ENCODE measurements around the gene SLIT3. TPM values are rescaled to one million over a fixed set of nuclear protein-coding genes. Genes with fewer than 3 reads are reported as not detected.
A peak's percentile ranks its signal among the peaks of the same experiment; 100 is the strongest.

Gene SLIT3
- total and polyA plus RNA-seq, 2 donors from 2014 or later, result 14.5 to 54.1 TPM

- no peaks in the 10 kb centered on the region for H3K36me3 ChIP-seq (ENCODE audit: control insufficient read depth in 2 of 3, insufficient read depth in 3 of 3, low read length in 3 of 3)
- H3K9ac ChIP-seq (ENCODE audit: low read length in 3 of 3), result no peak overlapping the region
- H3K27me3 ChIP-seq (ENCODE audit: control insufficient read depth, insufficient read depth, low read length), result no peaks in the 10 kb centered on the region
- TF ChIP-seq CTCF (IDR thresholded peaks at IDR 0.05; ENCODE audit: borderline replicate concordance, extremely low read depth, insufficient read depth), result no peak
- H3K9me3 ChIP-seq (ENCODE audit: control insufficient read depth in 2 of 3, insufficient read depth in 1 of 3, low read length in 3 of 3), result peaks cover 0 to 1% (median 0%) of the 10 kb centered on the region in 3 donors
- no peak overlapping the region for H3K4me3 ChIP-seq (ENCODE audit: low read length in 3 of 3)
- no peak for DNase-seq
- no peaks in the 10 kb centered on the region for H3K4me1 ChIP-seq (ENCODE audit: control insufficient read depth in 2 of 3, insufficient read depth in 2 of 3, low read depth in 1 of 3, low read length in 3 of 3)
- no peak for FAIRE-seq
- intact Hi-C loops (cut with DNase I), result no loop called here
- H3K27ac ChIP-seq (ENCODE audit: low read depth in 2 of 2, low read length in 2 of 2), result no peak overlapping the region
Measured at GRCh38 chr5:169242175-169242848, 58.6 kb downstream of the SLIT3 start.

- intact Hi-C loops (cut with DNase I), result no loop called here
- Histone ChIP-seq H3K9me3 (ENCODE audit: control insufficient read depth in 2 of 3, insufficient read depth in 1 of 3, low read length in 3 of 3) (no peaks in the 10 kb centered on the region), H3K9ac (ENCODE audit: low read length in 3 of 3) (no peak overlapping the region), H3K36me3 (ENCODE audit: control insufficient read depth in 2 of 3, insufficient read depth in 3 of 3, low read length in 3 of 3) (no peaks in the 10 kb centered on the region), H3K27me3 (ENCODE audit: control insufficient read depth, insufficient read depth, low read length) (no peaks in the 10 kb centered on the region), H3K4me3 (ENCODE audit: low read length in 3 of 3) (peak overlapping the region in 1 of 3 donors; percentile 10), H3K4me1 (ENCODE audit: control insufficient read depth in 2 of 3, insufficient read depth in 2 of 3, low read depth in 1 of 3, low read length in 3 of 3) (no peaks in the 10 kb centered on the region), H3K27ac (ENCODE audit: low read depth in 2 of 2, low read length in 2 of 2) (no peak overlapping the region)
- FAIRE-seq (no peak), DNase-seq (no peak)
- no peak for TF ChIP-seq CTCF (IDR thresholded peaks at IDR 0.05; ENCODE audit: borderline replicate concordance, extremely low read depth, insufficient read depth)
Measured at GRCh38 chr5:169229342-169229892, 71.5 kb downstream of the SLIT3 start.

GRCh38 chr5:169226895-169227294 lies 74.0 kb downstream of the SLIT3 start:
- Histone ChIP-seq H3K9ac (ENCODE audit: low read length in 3 of 3) (no peak overlapping the region), H3K4me3 (ENCODE audit: low read length in 3 of 3) (no peak overlapping the region), H3K27ac (ENCODE audit: low read depth in 2 of 2, low read length in 2 of 2) (no peak overlapping the region), H3K27me3 (ENCODE audit: control insufficient read depth, insufficient read depth, low read length) (no peaks in the 10 kb centered on the region), H3K9me3 (ENCODE audit: control insufficient read depth in 2 of 3, insufficient read depth in 1 of 3, low read length in 3 of 3) (no peaks in the 10 kb centered on the region), H3K4me1 (ENCODE audit: control insufficient read depth in 2 of 3, insufficient read depth in 2 of 3, low read depth in 1 of 3, low read length in 3 of 3) (peaks cover 0 to 4% (median 3%) of the 10 kb centered on the region in 3 donors), H3K36me3 (ENCODE audit: control insufficient read depth in 2 of 3, insufficient read depth in 3 of 3, low read length in 3 of 3) (no peaks in the 10 kb centered on the region)
- FAIRE-seq (no peak), DNase-seq (no peak)
- TF ChIP-seq CTCF (IDR thresholded peaks at IDR 0.05; ENCODE audit: borderline replicate concordance, extremely low read depth, insufficient read depth), result no peak
- intact Hi-C loops (cut with DNase I), result no loop called here
